ENCODE results near the gene MIF. TPM values are rescaled to one million over a fixed set of nuclear protein-coding genes. Genes with fewer than 3 reads are reported as not detected.

Gene MIF
- total and polyA plus RNA-seq, 4 donors: 108 to 1,047 (median 303) TPM

GRCh38 chr22:23898006-23898974 is 4.1 kb downstream of the MIF start:
- Histone ChIP-seq H3K9ac (ENCODE audit: low read depth in 1 of 2, low read length in 2 of 2) (no peak overlapping the region), H3K9me3 (ENCODE audit: control insufficient read depth in 4 of 4, low read length in 3 of 4) (no peaks in the 10 kb centered on the region), H3K4me1 (ENCODE audit: control insufficient read depth in 4 of 4, insufficient read depth in 4 of 4, low read length in 3 of 4) (peaks cover 7 to 22% (median 14%) of the 10 kb centered on the region in 4 donors), H3K4me3 (ENCODE audit: low read depth in 1 of 3, low read length in 3 of 3) (no peak overlapping the region), H3K27me3 (ENCODE audit: control insufficient read depth in 4 of 4, insufficient read depth in 4 of 4, low read length in 3 of 4) (no peaks in the 10 kb centered on the region), H3K36me3 (ENCODE audit: control insufficient read depth in 4 of 4, insufficient read depth in 3 of 4, low read depth in 1 of 4, low read length in 3 of 4) (peaks cover 0 to 9% (median 5%) of the 10 kb centered on the region in 4 donors), H3K27ac (ENCODE audit: low read depth in 1 of 2, low read length in 2 of 2) (no peak overlapping the region)
- TF ChIP-seq SP1 (IDR thresholded peaks at IDR 0.05) (no peak), CTCF (IDR thresholded peaks at IDR 0.05; ENCODE audit: low read depth, low read length, missing input control) (no peak), FOXA2 (IDR thresholded peaks at IDR 0.05) (no peak), ZBTB33 (IDR thresholded peaks at IDR 0.05) (no peak), JUND (IDR thresholded peaks at IDR 0.05) (no peak), MAX (IDR thresholded peaks at IDR 0.05) (no peak), REST (IDR thresholded peaks at IDR 0.05) (no peak), HNF4A (conservative IDR thresholded peaks at IDR 0.05) (no peak), NR2F2 (IDR thresholded peaks at IDR 0.05) (no peak), RAD21 (IDR thresholded peaks at IDR 0.05) (no peak)
- 71% methylated on average over 8 of the region's 8 CpGs for WGBS
- DNase-seq (ENCODE audit: low spot score): no peak

- no peak overlapping the region for H3K4me3 ChIP-seq (ENCODE audit: low read depth in 1 of 3, low read length in 3 of 3)
- H3K9ac ChIP-seq (ENCODE audit: low read depth in 1 of 2, low read length in 2 of 2): no peak overlapping the region
- no peaks in the 10 kb centered on the region for H3K9me3 ChIP-seq (ENCODE audit: control insufficient read depth in 4 of 4, low read length in 3 of 4)
- H3K27ac ChIP-seq (ENCODE audit: low read depth in 1 of 2, low read length in 2 of 2): no peak overlapping the region
- TF ChIP-seq ATF3 (IDR thresholded peaks at IDR 0.05): no peak
- TF ChIP-seq GABPA (IDR thresholded peaks at IDR 0.05 in 1 of 2, conservative IDR thresholded peaks at IDR 0.05 in 1 of 2): no peak
- no peak for TF ChIP-seq REST (IDR thresholded peaks at IDR 0.05)
- no peak for TF ChIP-seq RAD21 (IDR thresholded peaks at IDR 0.05)
- no peak for TF ChIP-seq RXRA (IDR thresholded peaks at IDR 0.05)
- no peak for TF ChIP-seq NR2F2 (IDR thresholded peaks at IDR 0.05)
- TF ChIP-seq TAF1 (conservative IDR thresholded peaks at IDR 0.05): no peak
- TF ChIP-seq MAX (IDR thresholded peaks at IDR 0.05): no peak
- no peak for TF ChIP-seq FOXA1 (IDR thresholded peaks at IDR 0.05)
- no peak for TF ChIP-seq YY1 (IDR thresholded peaks at IDR 0.05)
- TF ChIP-seq SP1 (IDR thresholded peaks at IDR 0.05): no peak
- peaks cover 2 to 14% (median 8%) of the 10 kb centered on the region in 4 donors for H3K4me1 ChIP-seq (ENCODE audit: control insufficient read depth in 4 of 4, insufficient read depth in 4 of 4, low read length in 3 of 4)
- H3K36me3 ChIP-seq (ENCODE audit: control insufficient read depth in 4 of 4, insufficient read depth in 3 of 4, low read depth in 1 of 4, low read length in 3 of 4): peaks cover 0 to 9% (median 5%) of the 10 kb centered on the region in 4 donors
- DNase-seq (ENCODE audit: low spot score): no peak
- 90% methylated on average over 6 of the region's 6 CpGs for WGBS
- H3K27me3 ChIP-seq (ENCODE audit: control insufficient read depth in 4 of 4, insufficient read depth in 4 of 4, low read length in 3 of 4): no peaks in the 10 kb centered on the region
These were observed 5.0 kb downstream of the MIF start for GRCh38 chr22:23899042-23899745.

Data from liver (tissue), 9 donors.